Dedifferentiated amniotic fluid mesenchymal stem cell (primary cell): ENCODE results near the gene LRRC3B.

Experiments
- DNase-seq: peaks from one replicate; pipeline ENCODE4 v3.0.0-alpha.2; 2016; ENCODE audit errors: extremely low spot score

The LRRC3B gene

GRCh38 chr3:26630669-26631389 lies 8.3 kb downstream of the LRRC3B start:
- no peak for DNase-seq

GRCh38 chr3:26631390-26631738 lies 8.8 kb downstream of the LRRC3B start:
- no peak for DNase-seq

- DNase-seq: no peak
These were observed 12.0 kb downstream of the LRRC3B start for GRCh38 chr3:26634601-26635000.

GRCh38 chr3:26636096-26636727 lies 13.6 kb downstream of the LRRC3B start:
- DNase-seq: no peak

- no peak for DNase-seq
These were observed 15.1 kb downstream of the LRRC3B start for GRCh38 chr3:26637698-26638097.

- no peak for DNase-seq
These were observed 15.5 kb downstream of the LRRC3B start for GRCh38 chr3:26638113-26638512.

- DNase-seq: no peak
These were observed 16.8 kb downstream of the LRRC3B start for GRCh38 chr3:26639339-26639738.

GRCh38 chr3:26647078-26647477 lies 24.5 kb downstream of the LRRC3B start:
- DNase-seq: no peak

- DNase-seq: no peak
These were observed 25.9 kb downstream of the LRRC3B start for GRCh38 chr3:26648461-26648860.

- no peak for DNase-seq
These were observed 29.6 kb downstream of the LRRC3B start for GRCh38 chr3:26652164-26652563.

GRCh38 chr3:26653811-26654425 lies 31.3 kb downstream of the LRRC3B start:
- no peak for DNase-seq

- DNase-seq: no peak
These were observed 32.7 kb downstream of the LRRC3B start for GRCh38 chr3:26655231-26655630.

- no peak for DNase-seq
These were observed 34.9 kb downstream of the LRRC3B start for GRCh38 chr3:26657348-26657976.

- DNase-seq: no peak
These were observed 45.6 kb downstream of the LRRC3B start for GRCh38 chr3:26668171-26668570.

- no peak for DNase-seq
These were observed 46.1 kb downstream of the LRRC3B start for GRCh38 chr3:26668696-26669095.

GRCh38 chr3:26675336-26675735 lies 52.8 kb downstream of the LRRC3B start:
- no peak for DNase-seq

- no peak for DNase-seq
These were observed 59.1 kb downstream of the LRRC3B start for GRCh38 chr3:26681632-26682031.

- DNase-seq: no peak
These were observed 59.8 kb downstream of the LRRC3B start for GRCh38 chr3:26682406-26682805.

GRCh38 chr3:26683902-26684301 lies 61.3 kb downstream of the LRRC3B start:
- DNase-seq: no peak

GRCh38 chr3:26687466-26687865 lies 64.9 kb downstream of the LRRC3B start:
- DNase-seq: no peak

- no peak for DNase-seq
These were observed 77.0 kb downstream of the LRRC3B start for GRCh38 chr3:26699553-26699952.

GRCh38 chr3:26703519-26703918 lies 80.9 kb downstream of the LRRC3B start:
- DNase-seq: no peak

GRCh38 chr3:26704736-26705135 lies 82.2 kb downstream of the LRRC3B start:
- no peak for DNase-seq
